OCI-LY7 (cell line): ENCODE measurements around the gene MMAA. TPM values are rescaled to one million over a fixed set of nuclear protein-coding genes. Genes with fewer than 3 reads are reported as not detected.
"Not testable (repeated sequence)": the region's sequence is repeated elsewhere in the genome, so short reads cannot be mapped to it uniquely, and the experiment has no call there.

Source experiments
- BruUV-seq: library from RNA; stranded (reverse); fragments of 400-500 nt; replicated peaks from 2 replicates; lab custom pipeline; 2021; lab: Mats Ljungman, UMichigan
- CTCF ChIA-PET: fragments of 300-600 bp; sonication (Branson Sonifier 250); formaldehyde crosslinking; loops from one replicate; lab custom pipeline; 2022; ENCODE audit warnings: antibody characterized with exemption; ENCODE audit not compliant: unreplicated experiment; lab: Charles Lee
- POLR2A ChIA-PET: fragments of 300-600 bp; sonication (Branson Sonifier 250); formaldehyde crosslinking; loops from one replicate; lab custom pipeline; 2022; ENCODE audit warnings: antibody characterized with exemption; lab: Charles Lee
- DNase-seq: peaks from one replicate; pipeline ENCODE4 v3.0.0-alpha.2; 2015; ENCODE audit warnings: low spot score
- H2AFZ ChIP-seq: fragments of 200-600 bp; sonication (generic), shearing (Covaris generic); 2 replicates; pipeline ENCODE4 v1.6.1; 2014; ENCODE audit warnings: mild to moderate bottlenecking, antibody characterized with exemption, low read length, moderate library complexity
- H3K27ac ChIP-seq: fragments of 200-600 bp; sonication (generic); 2 replicates; pipeline ENCODE4 v1.5.1; 2014; ENCODE audit warnings: mixed run types, low read depth, mild to moderate bottlenecking, moderate library complexity, low read length, inconsistent platforms; ENCODE audit not compliant: poor library complexity, severe bottlenecking
- H3K36me3 ChIP-seq: fragments of 200-600 bp; sonication (generic); 2 replicates; pipeline ENCODE4 v1.6.1; 2014; ENCODE audit warnings: mild to moderate bottlenecking, antibody characterized with exemption, low read length, moderate library complexity, mixed read lengths; ENCODE audit not compliant: insufficient read depth
- H3K4me1 ChIP-seq: fragments of 200-600 bp; sonication (generic); 2 replicates; pipeline ENCODE4 v1.5.1; 2014; ENCODE audit warnings: mild to moderate bottlenecking, low read length; ENCODE audit not compliant: insufficient read depth, poor library complexity, severe bottlenecking
- H3K4me2 ChIP-seq: fragments of 200-600 bp; sonication (generic); 2 replicates; pipeline ENCODE4 v1.6.1; 2014; ENCODE audit warnings: mild to moderate bottlenecking, low read length
- H3K4me3 ChIP-seq: fragments of 200-600 bp; sonication (generic); 2 replicates; pipeline ENCODE4 v1.5.1; 2014; ENCODE audit warnings: mild to moderate bottlenecking, low read depth, low read length; ENCODE audit not compliant: poor library complexity, severe bottlenecking
- H3K79me2 ChIP-seq: fragments of 200-600 bp; sonication (generic); 2 replicates; pipeline ENCODE4 v1.6.1; 2016; ENCODE audit warnings: low read depth, mild to moderate bottlenecking, low read length, moderate library complexity, mixed read lengths; ENCODE audit not compliant: insufficient read depth
- H3K9me2 ChIP-seq: fragments of 200-600 bp; sonication (generic); 2 replicates; pipeline ENCODE4 v1.6.1; 2016; ENCODE audit warnings: mild to moderate bottlenecking, low read length, mixed read lengths; ENCODE audit not compliant: insufficient read depth
- H3K9me3 ChIP-seq: fragments of 200-600 bp; sonication (generic); 2 replicates; pipeline ENCODE4 v1.6.1; 2014; ENCODE audit warnings: mild to moderate bottlenecking, mixed run types, low read length, mixed read lengths
- H4K20me1 ChIP-seq: fragments of 200-600 bp; sonication (generic); 2 replicates; pipeline ENCODE4 v1.6.1; 2014; ENCODE audit warnings: mild to moderate bottlenecking, antibody characterized with exemption, low read length, moderate library complexity, mixed read lengths; ENCODE audit not compliant: insufficient read depth
- CTCF ChIP-seq: fragments of 200-600 bp; sonication (generic); conservative IDR thresholded peaks from 2 replicates; pipeline ENCODE4 v1.5.1; 2014; ENCODE audit warnings: mild to moderate bottlenecking, antibody characterized with exemption, low read length, moderate library complexity, mixed read lengths
- EZH2phosphoT487 ChIP-seq: fragments of 200-600 bp; sonication (generic); IDR thresholded peaks from 2 replicates; pipeline ENCODE4 v1.6.1; 2018; ENCODE audit warnings: low read depth, borderline replicate concordance, mild to moderate bottlenecking, mixed run types, antibody characterized with exemption, low read length, moderate library complexity, mixed read lengths
- intact Hi-C: fragments of 100-400 bp; cut with micrococcal nuclease; formaldehyde crosslinking; loops from one replicate; pipeline ENCODE4 v1.10.0; 2022; ENCODE audit not compliant: unreplicated experiment
- total RNA-seq, 2 experiments: library from RNA; depleted of rRNA in 1 of 2; stranded (reverse); fragments of >200 nt in 1 of 2; shearing (Covaris generic) in 1 of 2; gene quantifications; 2 replicates each; pipeline ENCODE4 v1.2.3, GENCODE V29; 2014 to 2022

The MMAA gene
- total RNA-seq, 2 experiments from 2014 or later = 2.5 to 5.4 TPM

- Histone ChIP-seq H3K9me2 (no peaks in the 10 kb centered on the region), H3K4me2 (no peak overlapping the region), H3K4me1 (peaks cover 4% of the 10 kb centered on the region), H3K36me3 (no peaks in the 10 kb centered on the region; the same call in 1 of the 2 replicates), H4K20me1 (no peaks in the 10 kb centered on the region), H2AFZ (no peak overlapping the region), H3K9me3 (no peaks in the 10 kb centered on the region), H3K79me2 (no peaks in the 10 kb centered on the region), H3K27ac (no peak overlapping the region), H3K4me3 (no peak overlapping the region)
- TF ChIP-seq CTCF = no peak
- TF ChIP-seq EZH2phosphoT487 = no peak
- intact Hi-C loops = no loop called here
- DNase-seq = no peak
- ChIA-PET CTCF (no interaction called here), POLR2A (no interaction called here)
- BruUV-seq = no TSS peak
Measured at GRCh38 chr4:145639186-145639698, 20.1 kb downstream of the MMAA start.

DNA sequence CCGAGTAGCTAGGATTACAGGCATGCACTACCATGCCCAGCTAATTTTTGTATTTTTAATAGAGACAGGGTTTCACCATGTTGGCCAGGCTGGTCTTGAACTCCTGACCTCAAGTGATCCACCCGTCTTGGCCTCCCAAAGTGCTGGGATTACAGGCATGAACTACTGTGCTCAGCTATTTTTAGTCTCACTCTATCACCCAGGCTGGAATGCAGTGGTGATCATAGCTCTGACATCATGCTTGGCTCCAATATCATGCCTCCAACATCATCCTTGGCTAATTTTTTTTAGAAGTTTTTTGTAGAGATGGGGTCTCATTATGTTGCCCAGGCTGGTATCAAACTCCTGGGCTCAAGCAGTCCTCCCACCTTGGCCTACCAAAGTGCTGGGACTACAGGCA is 21.1 kb downstream of the MMAA start:
- BruUV-seq, intact Hi-C loops, H4K20me1 ChIP-seq, POLR2A ChIA-PET, H3K4me1 ChIP-seq, DNase-seq, H3K9me2 ChIP-seq, CTCF ChIA-PET, H3K36me3 ChIP-seq, H3K79me2 ChIP-seq, H3K4me3 ChIP-seq, H3K9me3 ChIP-seq, H2AFZ ChIP-seq, H3K4me2 ChIP-seq, H3K27ac ChIP-seq: not testable (repeated sequence)

GRCh38 chr4:145643295-145643694 is 24.1 kb downstream of the MMAA start:
- Histone ChIP-seq H3K27ac (no peak overlapping the region), H3K36me3 (no peaks in the 10 kb centered on the region; the same call in 1 of the 2 replicates), H4K20me1 (no peaks in the 10 kb centered on the region), H3K4me1 (peaks cover 4% of the 10 kb centered on the region), H3K4me2 (no peak overlapping the region), H3K79me2 (no peaks in the 10 kb centered on the region), H3K9me3 (no peaks in the 10 kb centered on the region), H2AFZ (no peak overlapping the region), H3K9me2 (no peaks in the 10 kb centered on the region), H3K4me3 (no peak overlapping the region)
- DNase-seq = no peak
- intact Hi-C loops = no loop called here
- ChIA-PET CTCF (no interaction called here), POLR2A (interaction anchor here (1.2 to 1.4 kb wide), 3 partner anchors 14 to 17 kb away, joined by 3 to 4 read pairs (median 3); no protein-coding TSS in a partner anchor)
- no TSS peak for BruUV-seq
- TF ChIP-seq EZH2phosphoT487 = no peak
- TF ChIP-seq CTCF = no peak
